HepG2 (cell line): ENCODE measurements around the gene EMC1. TPM values are rescaled to one million over a fixed set of nuclear protein-coding genes. Genes with fewer than 3 reads are reported as not detected.
A peak's percentile ranks its signal among the peaks of the same experiment; 100 is the strongest.

Source experiments
- ATAC-seq: fragments of 200-7000 bp; cut with Tn5 transposase; 3 replicates; pipeline ENCODE4 v1.9.1; 2020; ENCODE audit warnings: mild to moderate bottlenecking, moderate library complexity
- BruUV-seq: library from RNA; stranded (reverse); fragments of 400-500 nt; replicated peaks from 2 replicates; lab custom pipeline; 2021; lab: Mats Ljungman, UMichigan
- CTCF ChIA-PET: fragments of 300-600 bp; formaldehyde crosslinking; extraction: SDS; loops from one replicate; lab custom pipeline; 2021; ENCODE audit warnings: low total read pairs, inconsistent platforms, low intra/inter-chr PET ratio; lab: Yijun Ruan, JAX
- POLR2A ChIA-PET: fragments of 350-600 bp; sonication (Branson Sonifier 250); formaldehyde crosslinking; loops from one replicate; lab custom pipeline; 2020; ENCODE audit warnings: antibody characterized with exemption, inconsistent platforms; lab: Yijun Ruan, JAX
- DNase-seq: peaks from one replicate; pipeline ENCODE4 v3.0.0-alpha.2; 2015; ENCODE audit warnings: low spot score
- FAIRE-seq: peaks from 3 replicates; lab custom pipeline; 2011; peaks lifted over from hg19 to GRCh38; lab: Jason Lieb, UNC
- H2AFZ ChIP-seq: one replicate; pipeline ENCODE4 v1.6.1; 2011; ENCODE audit warnings: low read length, inconsistent platforms
- H3K27ac ChIP-seq: fragments of 300-600 bp; 3 replicates; pipeline ENCODE4 v1.8.0; 2011; ENCODE audit warnings: mixed run types, mild to moderate bottlenecking, mixed read lengths, low read length, inconsistent platforms; ENCODE audit not compliant: insufficient read depth; ENCODE audit errors: extremely low read length
- H3K27me3 ChIP-seq, 2 experiments: fragments of 200-600 bp in 1 of 2; 2 replicates in 1 of 2; 3 replicates in 1 of 2; pipeline versions ENCODE4 v1.6.0 to v1.8.0; 2011; ENCODE audit warnings: low read length in 2 of 2, mild to moderate bottlenecking in 2 of 2, moderate library complexity in 2 of 2, inconsistent platforms in 1 of 2; ENCODE audit not compliant: insufficient read depth in 2 of 2, control insufficient read depth in 1 of 2
- H3K36me3 ChIP-seq, 2 experiments: fragments of 200-600 bp in 1 of 2; replicated peaks in 1 of 2; 2 replicates in 1 of 2; 3 replicates in 1 of 2; pipeline versions ENCODE4 v1.5.1 to v1.8.0; 2011; ENCODE audit warnings: low read length in 2 of 2, inconsistent platforms in 1 of 2; ENCODE audit not compliant: insufficient read depth in 2 of 2, control insufficient read depth in 1 of 2
- H3K4me1 ChIP-seq: 2 replicates; pipeline ENCODE4 v1.5.1; 2012; ENCODE audit warnings: low read length, inconsistent platforms; ENCODE audit not compliant: insufficient read depth
- H3K4me2 ChIP-seq: 2 replicates; pipeline ENCODE4 v1.6.0; 2011; ENCODE audit warnings: low read depth, low read length, inconsistent platforms
- H3K4me3 ChIP-seq, 3 experiments: fragments of 200-600 bp in 1 of 3; sonication (generic), shearing (Covaris generic) in 1 of 3; replicated peaks in 1 of 3; 2 replicates each; pipeline ENCODE4 v1.5.1; 2011 to 2016; ENCODE audit warnings: low read length in 3 of 3, inconsistent platforms in 2 of 3, low read depth in 2 of 3, mild to moderate bottlenecking in 2 of 3, control low read depth in 1 of 3, mixed read lengths in 1 of 3; ENCODE audit not compliant: insufficient read depth in 1 of 3
- H3K79me2 ChIP-seq: one replicate; pipeline ENCODE4 v1.6.1; 2011; ENCODE audit warnings: low read length, inconsistent platforms; ENCODE audit not compliant: insufficient read depth
- H3K9ac ChIP-seq: 2 replicates; pipeline ENCODE4 v1.6.0; 2011; ENCODE audit warnings: mild to moderate bottlenecking, low read depth, low read length, inconsistent platforms; ENCODE audit not compliant: insufficient read depth
- H3K9me3 ChIP-seq: 2 replicates; pipeline ENCODE4 v1.5.1; 2012; ENCODE audit warnings: mild to moderate bottlenecking, low read length
- H4K20me1 ChIP-seq: 2 replicates; pipeline ENCODE4 v1.6.0; 2011; ENCODE audit warnings: inconsistent platforms, mild to moderate bottlenecking, low read length, moderate library complexity; ENCODE audit not compliant: insufficient read depth
- CEBPB ChIP-seq: IDR thresholded peaks from 2 replicates; pipeline ENCODE4 v1.6.1; 2011; ENCODE audit warnings: low read depth, low read length, improper control_type of control experiment, borderline replicate concordance
- EED ChIP-seq: sonication (generic); formaldehyde crosslinking; IDR thresholded peaks from 2 replicates; pipeline ENCODE4 v1.5.0; 2020; ENCODE audit warnings: mild to moderate bottlenecking, missing genetic modification reagents
- GLI4 ChIP-seq: sonication (generic); formaldehyde crosslinking; IDR thresholded peaks from 2 replicates; pipeline ENCODE4 v1.5.1; 2020; ENCODE audit warnings: missing genetic modification reagents, mild to moderate bottlenecking, moderate library complexity, borderline replicate concordance
- NFIC ChIP-seq: IDR thresholded peaks from 2 replicates; pipeline ENCODE4 v1.6.1; 2012; ENCODE audit warnings: mild to moderate bottlenecking, low read length, inconsistent platforms
- RFX5 ChIP-seq: IDR thresholded peaks from 2 replicates; pipeline ENCODE4 v1.6.1; 2011; ENCODE audit warnings: low read depth, low read length, improper control_type of control experiment
- SMYD3 ChIP-seq: sonication (generic); formaldehyde crosslinking; IDR thresholded peaks from 2 replicates; pipeline ENCODE4 v1.8.1; 2023; ENCODE audit warnings: mild to moderate bottlenecking, missing genetic modification reagents
- SNAPC2 ChIP-seq: sonication (generic); formaldehyde crosslinking; IDR thresholded peaks from 2 replicates; pipeline ENCODE4 v1.8.1; 2022; ENCODE audit warnings: mild to moderate bottlenecking, missing genetic modification reagents
- TCF7 ChIP-seq: sonication (generic); IDR thresholded peaks from 2 replicates; pipeline ENCODE4 v1.6.1; 2016; ENCODE audit warnings: antibody characterized with exemption, low read depth
- TEAD3 ChIP-seq: optimal IDR thresholded peaks from 2 replicates; pipeline ENCODE3; 2016; ENCODE audit warnings: borderline replicate concordance
- ZNF550 ChIP-seq: sonication (generic); formaldehyde crosslinking; IDR thresholded peaks from 2 replicates; pipeline ENCODE4 v1.4.0; 2020; ENCODE audit warnings: mild to moderate bottlenecking, missing genetic modification reagents, borderline replicate concordance
- ZNF616 ChIP-seq: sonication (generic); formaldehyde crosslinking; IDR thresholded peaks from 2 replicates; pipeline ENCODE4 v1.5.0; 2020; ENCODE audit warnings: low read depth, mild to moderate bottlenecking, missing genetic modification reagents
- ZNF782 ChIP-seq: sonication (generic); formaldehyde crosslinking; IDR thresholded peaks from 2 replicates; pipeline ENCODE4 v1.4.0; 2020; ENCODE audit warnings: missing genetic modification reagents, mild to moderate bottlenecking, borderline replicate concordance
- ZSCAN20 ChIP-seq: sonication (generic); formaldehyde crosslinking; IDR thresholded peaks from 2 replicates; pipeline ENCODE4 v1.4.0; 2020; ENCODE audit warnings: missing genetic modification reagents, mild to moderate bottlenecking, borderline replicate concordance
- WGBS: methylation state at CpG from one replicate; pipeline ENCODE4 v1.1.6; 2017; ENCODE audit warnings: low lambda C conversion rate; 5-methylcytosine and 5-hydroxymethylcytosine counted together
- in situ Hi-C: cut with HindIII; loops from 2 replicates; pipeline ENCODE4 v1.10.0; 2017; ENCODE audit warnings: low pct_unique_long_range_greater_than_20kb; ENCODE audit not compliant: extremely low pct_ligation_motif_present
- intact Hi-C: fragments of 100-400 bp; cut with micrococcal nuclease; formaldehyde crosslinking; loops from one replicate; pipeline ENCODE4 v1.10.0; 2022; ENCODE audit not compliant: unreplicated experiment
- polyA plus RNA-seq, 8 experiments: library from polyadenylated mRNA; depleted of rRNA in 3 of 8; stranded (reverse) in 7 of 8; unstranded in 1 of 8; fragments of >200 nt; fragmentation: Illumina TruSeq in 4 of 8; extraction: Trizol in 4 of 8; gene quantifications; 2 replicates each; pipeline versions ENCODE4 v1.2.1 to v1.2.3, GENCODE V29; 2011 to 2016; ENCODE audit warnings: low read depth in 4 of 8, missing spikeins in 1 of 8, mixed read lengths in 1 of 8; ENCODE audit not compliant: insufficient read depth in 1 of 8
- total RNA-seq, 5 experiments: library from RNA; depleted of rRNA; stranded (reverse); fragments of >200 nt; fragmentation: Illumina TruSeq; extraction: Trizol; gene quantifications; 2 replicates each; pipeline ENCODE4 v1.2.3, GENCODE V29; 2016; ENCODE audit warnings: low read depth in 1 of 5

The EMC1 gene
- total and polyA plus RNA-seq, 2 of the 13 experiments (the other 11 are each of a cell fraction or from before 2014, with no cell fraction given), result 38.0 to 61.3 TPM

GRCh38 chr1:19167140-19167539 lies 84.2 kb downstream of the EMC1 start:
- Histone ChIP-seq H3K4me3 (no peak overlapping the region), H3K36me3 (peaks cover 52 to 95% of the 10 kb centered on the region in 2 experiments), H3K27me3 (no peaks in the 10 kb centered on the region), H2AFZ (no peak overlapping the region), H3K4me2 (no peak overlapping the region), H3K79me2 (no peaks in the 10 kb centered on the region), H3K4me1 (no peaks in the 10 kb centered on the region), H3K9me3 (no peaks in the 10 kb centered on the region), H3K9ac (no peak overlapping the region), H3K27ac (no peak overlapping the region)
- DNase-seq, result no peak
- intact Hi-C loops, result no loop called here
- no TSS peak for BruUV-seq
- ChIA-PET POLR2A (no interaction called here), CTCF (no interaction called here)
- no peak for ATAC-seq
- FAIRE-seq, result no peak
- 95% methylated on average over 6 of the region's 6 CpGs for WGBS
- in situ Hi-C loops, result no loop called here
- TF ChIP-seq CEBPB, result peak; percentile 66
- no peak for TF ChIP-seq ZNF550 (CRISPR knock-in tag)
- TF ChIP-seq SMYD3 (CRISPR knock-in tag), result no peak
- no peak for TF ChIP-seq TCF7
- TF ChIP-seq, all 625 proteins: peak for 1
- no peaks in the 10 kb centered on the region; the same call in 1 of the 2 replicates for H4K20me1 ChIP-seq

- in situ Hi-C loops, result no loop called here
- ATAC-seq, result no peak
- Histone ChIP-seq H3K9ac (no peak overlapping the region), H4K20me1 (no peaks in the 10 kb centered on the region; the same call in 1 of the 2 replicates), H3K4me1 (no peaks in the 10 kb centered on the region), H3K36me3 (peaks cover 59 to 98% of the 10 kb centered on the region in 2 experiments), H3K27me3 (no peaks in the 10 kb centered on the region), H2AFZ (no peak overlapping the region), H3K4me2 (no peak overlapping the region), H3K79me2 (no peaks in the 10 kb centered on the region), H3K27ac (no peak overlapping the region), H3K9me3 (no peaks in the 10 kb centered on the region), H3K4me3 (no peak overlapping the region)
- no peak for TF ChIP-seq ZSCAN20 (CRISPR knock-in tag)
- TF ChIP-seq EED (CRISPR knock-in tag), result no peak
- TF ChIP-seq GLI4 (CRISPR knock-in tag), result no peak
- no peak for TF ChIP-seq SNAPC2
- no peak for TF ChIP-seq ZNF782
- TF ChIP-seq RFX5, result no peak
- no peak for TF ChIP-seq TEAD3 (CRISPR knock-in tag)
- TF ChIP-seq ZNF616 (CRISPR knock-in tag), result no peak
- TF ChIP-seq NFIC, result no peak
- no peak for TF ChIP-seq SMYD3 (CRISPR knock-in tag)
- BruUV-seq, result no TSS peak
- WGBS, result 88% methylated on average over 3 of the region's 3 CpGs
- FAIRE-seq, result no peak
- POLR2A ChIA-PET, result interaction anchor here (0.7 kb wide), 1 partner anchor 16 kb away, joined by 3 read pairs; no protein-coding TSS in a partner anchor
- CTCF ChIA-PET, result no interaction called here
- intact Hi-C loops, result no loop called here
- DNase-seq, result no peak
Measured at GRCh38 chr1:19166066-19166465, 85.3 kb downstream of the EMC1 start.
